Osteoblast (primary cell): ENCODE results near the gene DTX3. TPM values are rescaled to one million over a fixed set of nuclear protein-coding genes. Genes with fewer than 3 reads are reported as not detected.

Source experiments
- DNase-seq: peaks from one replicate; pipeline ENCODE4 v3.0.0; 2011; ENCODE audit warnings: low spot score, mixed read lengths; ENCODE audit not compliant: insufficient read length; ENCODE audit errors: missing footprints
- H2AFZ ChIP-seq: 2 replicates; pipeline ENCODE4 v1.6.0; 2011; ENCODE audit warnings: mild to moderate bottlenecking, low read length
- H3K27ac ChIP-seq: 2 replicates; pipeline ENCODE4 v1.5.1; 2011; ENCODE audit warnings: mild to moderate bottlenecking, low read depth, low read length, moderate library complexity
- H3K27me3 ChIP-seq: 2 replicates; pipeline ENCODE4 v1.6.0; 2012; ENCODE audit warnings: mild to moderate bottlenecking, control low read depth, inconsistent platforms, low read length, moderate library complexity; ENCODE audit not compliant: insufficient read depth
- H3K36me3 ChIP-seq: 2 replicates; pipeline ENCODE4 v1.5.1; 2011; ENCODE audit warnings: mild to moderate bottlenecking, low read length, control low read depth, moderate library complexity; ENCODE audit not compliant: insufficient read depth
- H3K4me1 ChIP-seq: 2 replicates; pipeline ENCODE4 v1.5.1; 2011; ENCODE audit warnings: mild to moderate bottlenecking, low read length, control low read depth, moderate library complexity; ENCODE audit not compliant: insufficient read depth
- H3K4me2 ChIP-seq: 2 replicates; pipeline ENCODE4 v1.6.0; 2011; ENCODE audit warnings: mild to moderate bottlenecking, low read length; ENCODE audit not compliant: insufficient read depth
- H3K4me3 ChIP-seq: fragments of 200-600 bp; sonication (generic); 3 replicates; pipeline ENCODE4 v1.5.1; 2012; ENCODE audit warnings: mild to moderate bottlenecking, low read length, inconsistent platforms; ENCODE audit not compliant: insufficient read depth
- H3K79me2 ChIP-seq: 2 replicates; pipeline ENCODE4 v1.6.0; 2012; ENCODE audit warnings: mild to moderate bottlenecking, low read length, control low read depth, inconsistent platforms; ENCODE audit not compliant: insufficient read depth
- H3K9me3 ChIP-seq: 2 replicates; pipeline ENCODE4 v1.5.1; 2011; ENCODE audit warnings: low read depth, low read length, control low read depth
- H4K20me1 ChIP-seq: 2 replicates; pipeline ENCODE4 v1.6.0; 2012; ENCODE audit warnings: mild to moderate bottlenecking, low read length, control low read depth; ENCODE audit not compliant: insufficient read depth
- total RNA-seq: library from RNA; depleted of rRNA; stranded (reverse); fragments of >200 nt; gene quantifications from 2 replicates; pipeline ENCODE4 v1.2.3, GENCODE V29; 2012
- TF ChIP-seq, protein P1 (sequence below): IDR thresholded peaks from 2 replicates; pipeline ENCODE4 v1.5.1; 2011; ENCODE audit warnings: mild to moderate bottlenecking, low read depth, low read length, moderate library complexity; ENCODE audit errors: extremely low read depth

DTX3 gene
- total RNA-seq, 1 donor, result 21.4 TPM

DNA sequence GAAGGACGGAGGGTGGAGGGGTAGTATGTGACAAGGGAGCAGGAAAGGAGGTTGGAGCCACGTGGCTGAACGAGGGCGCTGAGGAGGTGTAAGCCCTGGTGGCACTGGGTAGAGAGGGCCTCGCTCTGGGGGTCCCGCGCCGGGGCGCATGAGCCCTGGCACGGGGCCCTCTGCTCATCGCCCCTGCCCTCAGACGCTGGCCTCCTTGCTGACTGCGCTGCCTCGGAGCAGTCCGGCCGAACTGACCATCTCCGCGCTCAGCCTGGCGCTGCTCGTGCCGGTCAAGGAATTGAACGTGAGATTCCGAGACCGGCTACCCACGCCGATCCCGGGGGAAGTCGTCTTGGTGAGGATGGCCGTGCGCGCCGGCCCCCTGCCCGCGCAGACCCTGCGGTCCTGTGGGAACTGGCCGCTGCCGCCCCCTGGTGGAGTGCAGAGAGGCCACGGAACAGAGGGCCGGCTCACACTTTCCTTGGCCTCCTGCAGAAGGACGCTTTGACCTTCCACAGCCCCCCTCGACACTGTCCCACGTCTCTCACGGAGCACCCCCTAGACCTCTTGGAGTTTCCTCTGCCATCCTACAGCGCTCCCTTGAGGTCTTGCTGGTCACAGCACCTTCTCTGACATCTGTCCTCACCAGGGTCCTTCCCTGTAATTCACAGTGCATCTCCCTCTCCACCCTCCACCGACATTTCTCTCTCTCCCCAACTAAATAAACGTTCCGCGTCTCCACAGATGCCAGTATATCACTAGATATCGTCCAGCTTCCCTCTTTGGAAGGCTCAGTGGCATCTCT lies 17.1 kb downstream of the DTX3 start:
- Histone ChIP-seq H3K4me1 (peaks cover 7% of the 10 kb centered on the region), H3K9me3 (no peaks in the 10 kb centered on the region), H2AFZ (peak overlapping the region; percentile 41), H4K20me1 (no peaks in the 10 kb centered on the region), H3K4me2 (peak overlapping the region; percentile 86), H3K4me3 (peak overlapping the region; percentile 67), H3K79me2 (no peaks in the 10 kb centered on the region), H3K27ac (no peak overlapping the region), H3K27me3 (peaks cover 48% of the 10 kb centered on the region), H3K36me3 (peaks cover 2% of the 10 kb centered on the region)
- DNase-seq, result peak; percentile 98
- TF ChIP-seq, protein P1, sequence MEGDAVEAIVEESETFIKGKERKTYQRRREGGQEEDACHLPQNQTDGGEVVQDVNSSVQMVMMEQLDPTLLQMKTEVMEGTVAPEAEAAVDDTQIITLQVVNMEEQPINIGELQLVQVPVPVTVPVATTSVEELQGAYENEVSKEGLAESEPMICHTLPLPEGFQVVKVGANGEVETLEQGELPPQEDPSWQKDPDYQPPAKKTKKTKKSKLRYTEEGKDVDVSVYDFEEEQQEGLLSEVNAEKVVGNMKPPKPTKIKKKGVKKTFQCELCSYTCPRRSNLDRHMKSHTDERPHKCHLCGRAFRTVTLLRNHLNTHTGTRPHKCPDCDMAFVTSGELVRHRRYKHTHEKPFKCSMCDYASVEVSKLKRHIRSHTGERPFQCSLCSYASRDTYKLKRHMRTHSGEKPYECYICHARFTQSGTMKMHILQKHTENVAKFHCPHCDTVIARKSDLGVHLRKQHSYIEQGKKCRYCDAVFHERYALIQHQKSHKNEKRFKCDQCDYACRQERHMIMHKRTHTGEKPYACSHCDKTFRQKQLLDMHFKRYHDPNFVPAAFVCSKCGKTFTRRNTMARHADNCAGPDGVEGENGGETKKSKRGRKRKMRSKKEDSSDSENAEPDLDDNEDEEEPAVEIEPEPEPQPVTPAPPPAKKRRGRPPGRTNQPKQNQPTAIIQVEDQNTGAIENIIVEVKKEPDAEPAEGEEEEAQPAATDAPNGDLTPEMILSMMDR, result peak; percentile 77

DNA sequence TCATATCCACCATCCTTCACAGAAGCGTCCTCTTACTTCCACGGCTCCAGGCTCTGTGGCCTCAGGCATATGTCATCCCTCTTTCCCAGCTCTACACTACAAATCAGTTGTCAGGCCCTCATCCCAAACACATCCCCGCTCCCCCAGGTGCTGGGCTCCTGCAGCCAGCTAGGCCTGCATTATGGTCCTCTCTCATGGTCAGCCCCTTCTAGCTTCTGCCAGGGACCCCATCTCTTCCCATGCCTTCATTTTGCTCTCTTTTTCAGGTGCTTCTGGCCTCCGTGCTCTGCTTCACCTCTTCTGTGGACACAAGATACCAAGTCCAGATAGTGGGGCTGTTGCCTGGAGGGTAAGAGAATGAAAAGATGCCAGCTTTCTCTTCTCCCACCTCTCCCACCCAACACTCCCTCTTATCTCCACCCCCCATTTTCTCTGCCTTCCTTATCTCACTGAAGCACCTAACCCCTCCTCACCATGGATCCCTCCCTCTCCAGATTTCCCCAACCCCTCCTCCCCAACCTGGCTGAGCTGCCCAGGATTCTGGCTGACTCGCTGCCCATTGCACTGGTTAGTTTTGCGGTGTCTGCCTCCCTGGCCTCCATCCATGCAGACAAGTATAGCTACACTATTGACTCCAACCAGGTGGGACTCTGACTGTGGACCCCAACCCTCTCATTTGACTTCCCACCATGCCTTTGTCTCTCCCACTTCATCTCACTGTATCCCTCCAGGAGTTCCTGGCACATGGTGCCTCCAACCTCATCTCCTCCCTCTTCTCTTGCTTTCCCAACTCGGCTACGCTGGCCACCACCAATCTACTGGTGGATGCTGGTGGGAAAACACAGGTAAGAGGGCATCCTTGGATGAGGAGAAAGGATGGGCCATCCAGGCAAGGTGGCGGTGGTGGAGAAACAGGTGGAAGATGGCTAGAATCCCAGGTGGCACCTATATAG lies 17.9 kb downstream of the DTX3 start:
- no peaks in the 10 kb centered on the region for H4K20me1 ChIP-seq
- H3K79me2 ChIP-seq, result no peaks in the 10 kb centered on the region
- H3K4me2 ChIP-seq, result no peak overlapping the region
- H3K4me1 ChIP-seq, result peaks cover 6% of the 10 kb centered on the region
- H3K4me3 ChIP-seq, result no peak overlapping the region
- peak; percentile 36 for DNase-seq
- TF ChIP-seq, protein P1, result no peak
- H3K36me3 ChIP-seq, result no peaks in the 10 kb centered on the region
- no peak overlapping the region for H3K27ac ChIP-seq
- H2AFZ ChIP-seq, result no peak overlapping the region
- peaks cover 52% of the 10 kb centered on the region for H3K27me3 ChIP-seq
- H3K9me3 ChIP-seq, result no peaks in the 10 kb centered on the region

DNA sequence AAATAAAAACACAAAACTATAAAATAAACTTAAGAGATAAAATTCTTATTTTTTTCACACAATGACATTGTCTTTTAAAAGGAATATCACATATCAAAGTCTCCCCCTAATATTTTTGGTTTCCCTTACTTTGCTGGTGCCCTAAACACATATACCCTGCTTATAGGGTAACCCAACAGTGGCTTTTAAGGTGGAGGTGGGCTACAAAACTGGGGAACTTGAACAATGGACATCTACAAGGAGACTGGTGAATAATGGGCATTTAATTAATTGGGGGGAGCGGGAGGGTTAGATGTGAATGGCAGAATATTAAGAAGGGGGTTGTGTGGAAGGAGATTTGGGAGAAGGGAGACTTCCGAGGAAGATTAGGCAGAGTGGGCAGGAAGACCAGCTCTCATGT lies 18.8 kb downstream of the DTX3 start:
- H3K36me3 ChIP-seq, result no peaks in the 10 kb centered on the region
- no peak overlapping the region for H2AFZ ChIP-seq
- no peak overlapping the region for H3K27ac ChIP-seq
- peaks cover 6% of the 10 kb centered on the region for H3K4me1 ChIP-seq
- no peaks in the 10 kb centered on the region for H3K9me3 ChIP-seq
- H3K79me2 ChIP-seq, result no peaks in the 10 kb centered on the region
- H3K4me2 ChIP-seq, result no peak overlapping the region
- TF ChIP-seq, protein P1, result no peak
- peaks cover 57% of the 10 kb centered on the region for H3K27me3 ChIP-seq
- no peaks in the 10 kb centered on the region for H4K20me1 ChIP-seq
- peak; percentile 62 for DNase-seq
- H3K4me3 ChIP-seq, result no peak overlapping the region
